IMR-90 (cell line): ENCODE results near the gene CHD3. TPM values are rescaled to one million over a fixed set of nuclear protein-coding genes. Genes with fewer than 3 reads are reported as not detected.

Experiments
- ATAC-seq: fragments of 200-7000 bp; cut with Tn5 transposase; 2 replicates; pipeline ENCODE4 v1.9.1; 2020; ENCODE audit warnings: low read depth, mild to moderate bottlenecking, moderate library complexity
- BruUV-seq: library from RNA; stranded (reverse); fragments of 400-500 nt; replicated peaks from 2 replicates; lab custom pipeline; 2021; lab: Mats Ljungman, UMichigan
- CTCF ChIA-PET: fragments of 300-600 bp; formaldehyde crosslinking; extraction: SDS; loops from one replicate; lab custom pipeline; 2021; ENCODE audit warnings: antibody characterized with exemption; lab: Yijun Ruan, JAX
- POLR2A ChIA-PET: fragments of 300-600 bp; sonication (Branson Sonifier 250); formaldehyde crosslinking; loops from one replicate; lab custom pipeline; 2022; ENCODE audit warnings: antibody characterized with exemption; ENCODE audit not compliant: unreplicated experiment; lab: Charles Lee
- DNase-seq: peaks from one replicate; pipeline ENCODE4 v3.0.0; 2013
- H2AFZ ChIP-seq: replicated peaks from 2 replicates; pipeline ENCODE3; 2013; ENCODE audit warnings: low read length, mild to moderate bottlenecking; ENCODE audit not compliant: poor library complexity
- H2AK5ac ChIP-seq: 2 replicates; pipeline ENCODE4 v1.6.1; 2013; ENCODE audit warnings: low read depth, low read length, inconsistent platforms
- H2AK9ac ChIP-seq: replicated peaks from 2 replicates; pipeline ENCODE3; 2013; ENCODE audit warnings: mild to moderate bottlenecking, low read depth, low read length, moderate library complexity; ENCODE audit not compliant: poor library complexity
- H2BK120ac ChIP-seq: 2 replicates; pipeline ENCODE4 v1.6.1; 2013; ENCODE audit warnings: low read depth, low read length, inconsistent platforms
- H2BK15ac ChIP-seq: 3 replicates; pipeline ENCODE4 v1.6.1; 2013; ENCODE audit warnings: low read depth, low read length, inconsistent platforms
- H2BK20ac ChIP-seq: 2 replicates; pipeline ENCODE4 v1.6.1; 2013; ENCODE audit warnings: low read depth, mild to moderate bottlenecking, inconsistent platforms, low read length, moderate library complexity
- H2BK5ac ChIP-seq: 2 replicates; pipeline ENCODE4 v1.6.1; 2013; ENCODE audit warnings: mild to moderate bottlenecking, low read depth, low read length, inconsistent platforms; ENCODE audit not compliant: poor library complexity, severe bottlenecking
- H3K14ac ChIP-seq: replicated peaks from 2 replicates; pipeline ENCODE4 v1.6.1; 2013; ENCODE audit warnings: low read depth, low read length, inconsistent platforms
- H3K18ac ChIP-seq: 2 replicates; pipeline ENCODE4 v1.6.1; 2013; ENCODE audit warnings: low read depth, low read length, control low read depth
- H3K23ac ChIP-seq: 2 replicates; pipeline ENCODE4 v1.6.1; 2013; ENCODE audit warnings: low read depth, low read length, inconsistent platforms
- H3K27ac ChIP-seq: 2 replicates; pipeline ENCODE4 v1.5.1; 2013; ENCODE audit warnings: mild to moderate bottlenecking, control low read depth, low read length; ENCODE audit not compliant: insufficient read depth
- H3K27me3 ChIP-seq: 2 replicates; pipeline ENCODE4 v1.6.1; 2013; ENCODE audit warnings: low read length; ENCODE audit not compliant: control insufficient read depth, insufficient read depth
- H3K36me3 ChIP-seq: 2 replicates; pipeline ENCODE4 v1.6.1; 2013; ENCODE audit warnings: low read length, mixed read lengths; ENCODE audit not compliant: control insufficient read depth, insufficient read depth
- H3K4ac ChIP-seq: 2 replicates; pipeline ENCODE4 v1.6.1; 2013; ENCODE audit warnings: low read depth, low read length, inconsistent platforms
- H3K4me1 ChIP-seq: 2 replicates; pipeline ENCODE4 v1.6.1; 2013; ENCODE audit warnings: low read length, mixed read lengths; ENCODE audit not compliant: control insufficient read depth, insufficient read depth
- H3K4me2 ChIP-seq: 2 replicates; pipeline ENCODE4 v1.6.1; 2013; ENCODE audit warnings: low read depth, mild to moderate bottlenecking, control low read depth, low read length, moderate library complexity
- H3K4me3 ChIP-seq: 2 replicates; pipeline ENCODE4 v1.5.1; 2013; ENCODE audit warnings: low read depth, mild to moderate bottlenecking, control low read depth, low read length, moderate library complexity; ENCODE audit not compliant: insufficient read depth
- H3K56ac ChIP-seq: 2 replicates; pipeline ENCODE4 v1.6.1; 2013; ENCODE audit warnings: low read length, inconsistent platforms; ENCODE audit not compliant: insufficient read depth; ENCODE audit errors: extremely low read depth
- H3K79me1 ChIP-seq, 2 experiments: 2 replicates each; pipeline ENCODE4 v1.6.1; 2013; ENCODE audit warnings: low read length in 2 of 2, inconsistent platforms in 1 of 2, low read depth in 1 of 2
- H3K9ac ChIP-seq: 2 replicates; pipeline ENCODE4 v1.6.1; 2013; ENCODE audit warnings: low read depth, low read length, control low read depth
- H3K9me1 ChIP-seq: 2 replicates; pipeline ENCODE4 v1.6.1; 2013; ENCODE audit warnings: low read length, inconsistent platforms; ENCODE audit not compliant: insufficient read depth
- H3K9me3 ChIP-seq: 2 replicates; pipeline ENCODE4 v1.6.1; 2013; ENCODE audit warnings: low read length; ENCODE audit not compliant: control insufficient read depth, insufficient read depth
- H4K20me1 ChIP-seq: 2 replicates; pipeline ENCODE4 v1.6.1; 2013; ENCODE audit warnings: low read length, inconsistent platforms; ENCODE audit not compliant: insufficient read depth
- H4K5ac ChIP-seq: 2 replicates; pipeline ENCODE4 v1.6.1; 2013; ENCODE audit warnings: mild to moderate bottlenecking, low read depth, low read length, control low read depth
- H4K8ac ChIP-seq, 2 experiments: 2 replicates each; pipeline ENCODE4 v1.6.1; 2013; ENCODE audit warnings: low read depth in 2 of 2, low read length in 2 of 2, control low read depth in 1 of 2, inconsistent platforms in 1 of 2
- H4K91ac ChIP-seq: 2 replicates; pipeline ENCODE4 v1.6.1; 2013; ENCODE audit warnings: low read depth, low read length, inconsistent platforms; ENCODE audit not compliant: insufficient read depth
- CEBPB ChIP-seq: IDR thresholded peaks from 2 replicates; pipeline ENCODE4 v1.6.1; 2012; ENCODE audit warnings: low read depth, low read length, improper control_type of control experiment
- ELK1 ChIP-seq: fragments of 150-350 bp; IDR thresholded peaks from 2 replicates; pipeline ENCODE4 v1.6.1; 2016; ENCODE audit warnings: low read depth, mild to moderate bottlenecking, low read length, moderate library complexity, borderline replicate concordance
- FOS ChIP-seq: fragments of 150-350 bp; IDR thresholded peaks from 2 replicates; pipeline ENCODE4 v1.6.1; 2016; ENCODE audit warnings: low read depth, low read length
- MAFK ChIP-seq: IDR thresholded peaks from 2 replicates; pipeline ENCODE4 v1.6.1; 2012; ENCODE audit warnings: low read depth, low read length, improper control_type of control experiment
- MAZ ChIP-seq: IDR thresholded peaks from 2 replicates; pipeline ENCODE4 v1.6.1; 2012; ENCODE audit warnings: low read depth, mild to moderate bottlenecking, low read length, improper control_type of control experiment, moderate library complexity, borderline replicate concordance
- NFE2L2 ChIP-seq: fragments of 150-350 bp; IDR thresholded peaks from 2 replicates; pipeline ENCODE4 v1.6.1; 2016; ENCODE audit warnings: low read depth, mild to moderate bottlenecking, low read length
- RCOR1 ChIP-seq: IDR thresholded peaks from 2 replicates; pipeline ENCODE4 v1.6.1; 2012; ENCODE audit warnings: mild to moderate bottlenecking, low read length, improper control_type of control experiment; ENCODE audit not compliant: insufficient replicate concordance
- RFX5 ChIP-seq: IDR thresholded peaks from 2 replicates; pipeline ENCODE4 v1.8.0; 2012; ENCODE audit warnings: low read depth, mild to moderate bottlenecking, low read length, moderate library complexity
- SMC3 ChIP-seq: fragments of 150-350 bp; IDR thresholded peaks from 2 replicates; pipeline ENCODE4 v1.6.1; 2016; ENCODE audit warnings: low read depth, mild to moderate bottlenecking, antibody characterized with exemption, low read length, moderate library complexity
- WGBS, 2 experiments: methylation state at CpG; one replicate each; pipeline versions ENCODE4 v1.1.5 to v1.1.7; 2013; ENCODE audit warnings: missing lambda C conversion rate in 2 of 2; ENCODE audit not compliant: insufficient read length in 1 of 2; ENCODE audit errors: extremely low coverage in 2 of 2; 5-methylcytosine and 5-hydroxymethylcytosine counted together
- dilution Hi-C: fragments of 300-500 bp; cut with HindIII; formaldehyde crosslinking; loops from one replicate; pipeline ENCODE4 v1.14.3; 2018; ENCODE audit warnings: low sequenced_read_pairs; ENCODE audit not compliant: unreplicated experiment
- in situ Hi-C: fragments of 300-500 bp; cut with MboI; formaldehyde crosslinking; loops from 3 replicates; pipeline ENCODE4 v1.14.3; 2019; ENCODE audit warnings: low sequenced_read_pairs, inconsistent platforms, mixed read lengths
- intact Hi-C: fragments of 100-400 bp; cut with micrococcal nuclease; formaldehyde crosslinking; loops from 2 replicates; pipeline ENCODE4 v1.10.0; 2022
- polyA plus RNA-seq, 3 experiments: library from polyadenylated mRNA; depleted of rRNA; stranded (reverse); fragments of >200 nt; gene quantifications; 2 replicates each; pipeline ENCODE4 v1.2.3, GENCODE V29; 2012; ENCODE audit warnings: low replicate concordance in 1 of 3
- total RNA-seq: library from RNA; depleted of rRNA; stranded (reverse); fragments of >200 nt; gene quantifications from 2 replicates; pipeline ENCODE4 v1.2.3, GENCODE V29; 2012
- TF ChIP-seq, protein P1 (sequence below): conservative IDR thresholded peaks from 2 replicates; pipeline ENCODE4 v1.5.1; 2012; ENCODE audit warnings: mild to moderate bottlenecking, low read depth, low read length, improper control_type of control experiment

Gene CHD3
- total and polyA plus RNA-seq, 2 of the 4 experiments (the other 2 are of a cell fraction), result 65.4 to 78.1 TPM

DNA sequence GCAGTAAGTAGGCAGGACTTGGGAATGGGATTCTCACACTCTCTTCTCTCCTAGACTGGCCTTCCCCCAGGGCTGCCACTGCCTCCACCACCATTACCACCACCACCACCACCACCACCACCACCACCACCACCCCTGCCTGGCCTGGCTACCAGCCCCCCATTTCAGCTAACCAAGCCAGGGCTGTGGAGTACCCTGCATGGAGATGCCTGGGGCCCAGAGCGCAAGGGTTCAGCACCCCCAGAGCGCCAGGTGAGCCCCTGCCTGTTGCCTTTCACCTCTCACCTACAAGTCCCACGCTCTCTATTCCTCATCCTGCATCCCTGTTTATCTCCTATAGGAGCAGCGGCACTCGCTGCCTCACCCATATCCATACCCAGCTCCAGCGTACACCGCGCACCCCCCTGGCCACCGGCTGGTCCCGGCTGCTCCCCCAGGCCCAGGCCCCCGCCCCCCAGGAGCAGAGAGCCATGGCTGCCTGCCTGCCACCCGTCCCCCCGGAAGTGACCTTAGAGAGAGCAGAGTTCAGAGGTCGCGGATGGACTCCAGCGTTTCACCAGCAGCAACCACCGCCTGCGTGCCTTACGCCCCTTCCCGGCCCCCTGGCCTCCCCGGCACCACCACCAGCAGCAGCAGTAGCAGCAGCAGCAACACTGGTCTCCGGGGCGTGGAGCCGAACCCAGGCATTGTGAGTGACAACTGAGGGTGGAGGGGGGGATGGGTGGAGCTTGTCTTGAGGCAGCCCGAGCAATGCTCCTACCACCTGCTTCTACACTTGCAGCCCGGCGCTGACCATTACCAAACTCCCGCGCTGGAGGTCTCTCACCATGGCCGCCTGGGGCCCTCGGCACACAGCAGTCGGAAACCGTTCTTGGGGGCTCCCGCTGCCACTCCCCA is 41.6 kb upstream of the CHD3 start:
- no peak for ATAC-seq
- Histone ChIP-seq H3K9ac (no peak overlapping the region), H3K27me3 (no peaks in the 10 kb centered on the region), H3K18ac (no peak overlapping the region), H4K5ac (no peak overlapping the region), H3K9me3 (no peaks in the 10 kb centered on the region), H3K4me3 (no peak overlapping the region), H2BK120ac (no peak overlapping the region), H2AK5ac (no peak overlapping the region), H3K4me1 (peaks cover 9% of the 10 kb centered on the region), H3K4ac (no peak overlapping the region), H2BK5ac (no peak overlapping the region), H4K91ac (no peak overlapping the region), H3K4me2 (no peak overlapping the region), H2BK20ac (no peak overlapping the region), H2AFZ (no peak overlapping the region), H4K8ac (no peak overlapping the region), H2AK9ac (no peak overlapping the region), H3K56ac (no peak overlapping the region), H3K9me1 (no peaks in the 10 kb centered on the region), H3K14ac (no peak overlapping the region), H3K23ac (no peak overlapping the region), H3K79me1 (peaks cover 4 to 52% of the 10 kb centered on the region in 2 experiments), H3K36me3 (peaks cover 51% of the 10 kb centered on the region), H4K20me1 (peaks cover 57% of the 10 kb centered on the region), H3K27ac (no peak overlapping the region), H2BK15ac (no peak overlapping the region)
- no TSS peak for BruUV-seq
- ChIA-PET POLR2A (no interaction called here), CTCF (no interaction called here)
- no peak for DNase-seq
- in situ Hi-C loops, result no loop called here
- 92% methylated on average over 5 of the region's 34 CpGs; no CpG with 5 or more reads in 1 of the 2 experiments for WGBS, 2 experiments
- intact Hi-C loops, result no loop called here
- dilution Hi-C loops, result no loop called here
- TF ChIP-seq, protein P1, sequence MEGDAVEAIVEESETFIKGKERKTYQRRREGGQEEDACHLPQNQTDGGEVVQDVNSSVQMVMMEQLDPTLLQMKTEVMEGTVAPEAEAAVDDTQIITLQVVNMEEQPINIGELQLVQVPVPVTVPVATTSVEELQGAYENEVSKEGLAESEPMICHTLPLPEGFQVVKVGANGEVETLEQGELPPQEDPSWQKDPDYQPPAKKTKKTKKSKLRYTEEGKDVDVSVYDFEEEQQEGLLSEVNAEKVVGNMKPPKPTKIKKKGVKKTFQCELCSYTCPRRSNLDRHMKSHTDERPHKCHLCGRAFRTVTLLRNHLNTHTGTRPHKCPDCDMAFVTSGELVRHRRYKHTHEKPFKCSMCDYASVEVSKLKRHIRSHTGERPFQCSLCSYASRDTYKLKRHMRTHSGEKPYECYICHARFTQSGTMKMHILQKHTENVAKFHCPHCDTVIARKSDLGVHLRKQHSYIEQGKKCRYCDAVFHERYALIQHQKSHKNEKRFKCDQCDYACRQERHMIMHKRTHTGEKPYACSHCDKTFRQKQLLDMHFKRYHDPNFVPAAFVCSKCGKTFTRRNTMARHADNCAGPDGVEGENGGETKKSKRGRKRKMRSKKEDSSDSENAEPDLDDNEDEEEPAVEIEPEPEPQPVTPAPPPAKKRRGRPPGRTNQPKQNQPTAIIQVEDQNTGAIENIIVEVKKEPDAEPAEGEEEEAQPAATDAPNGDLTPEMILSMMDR, result no peak
- no peak for TF ChIP-seq FOS
- no peak for TF ChIP-seq ELK1
- no peak for TF ChIP-seq CEBPB
- no peak for TF ChIP-seq MAZ
- no peak for TF ChIP-seq NFE2L2
- no peak for TF ChIP-seq SMC3
- TF ChIP-seq RCOR1, result no peak
- no peak for TF ChIP-seq RFX5
- TF ChIP-seq MAFK, result no peak
